Astrocyte (in vitro differentiated cells and primary cell): Measurements from ENCODE around the gene CCDC174. TPM values are rescaled to one million over a fixed set of nuclear protein-coding genes. Genes with fewer than 3 reads are reported as not detected.
A peak's percentile ranks its signal among the peaks of the same experiment; 100 is the strongest.

ENCODE experiments used
- DNase-seq: peaks from one replicate; pipeline ENCODE4 v3.0.0-alpha.2; 2010; ENCODE audit warnings: low read depth
- FAIRE-seq: peaks from 2 replicates; lab custom pipeline; 2011; peaks lifted over from hg19 to GRCh38; lab: Jason Lieb, UNC
- H2AFZ ChIP-seq: 2 replicates; pipeline ENCODE4 v1.6.0; 2012; ENCODE audit warnings: low read depth, low read length, inconsistent platforms
- H3K27ac ChIP-seq: 2 replicates; pipeline ENCODE4 v1.5.1; 2011; ENCODE audit warnings: low read depth, low read length, inconsistent platforms
- H3K27me3 ChIP-seq: 2 replicates; pipeline ENCODE4 v1.6.0; 2011; ENCODE audit warnings: low read length, inconsistent platforms; ENCODE audit not compliant: insufficient read depth
- H3K36me3 ChIP-seq: 2 replicates; pipeline ENCODE4 v1.5.1; 2011; ENCODE audit warnings: low read length, inconsistent platforms; ENCODE audit not compliant: insufficient read depth
- H3K4me1 ChIP-seq: 2 replicates; pipeline ENCODE4 v1.5.1; 2011; ENCODE audit warnings: low read length, inconsistent platforms; ENCODE audit not compliant: insufficient read depth
- H3K4me2 ChIP-seq: 2 replicates; pipeline ENCODE4 v1.6.0; 2012; ENCODE audit warnings: low read length, inconsistent platforms
- H3K4me3 ChIP-seq: 2 replicates; pipeline ENCODE4 v1.5.1; 2011; ENCODE audit warnings: low read depth, mild to moderate bottlenecking, low read length, inconsistent platforms; ENCODE audit not compliant: insufficient read depth
- H3K79me2 ChIP-seq: 2 replicates; pipeline ENCODE4 v1.6.0; 2012; ENCODE audit warnings: mild to moderate bottlenecking, low read length, inconsistent platforms; ENCODE audit not compliant: insufficient read depth
- H3K9ac ChIP-seq: 2 replicates; pipeline ENCODE4 v1.6.0; 2012; ENCODE audit warnings: mild to moderate bottlenecking, low read length, inconsistent platforms
- H3K9me3 ChIP-seq: 2 replicates; pipeline ENCODE4 v1.5.1; 2012; ENCODE audit warnings: low read depth, mild to moderate bottlenecking, low read length, inconsistent platforms; ENCODE audit not compliant: insufficient read depth
- H4K20me1 ChIP-seq: 2 replicates; pipeline ENCODE4 v1.6.0; 2012; ENCODE audit warnings: low read length, inconsistent platforms; ENCODE audit not compliant: insufficient read depth
- H3K27ac Mint-ChIP-seq: one replicate; pipeline ENCODE4 v1.8.0; 2021; ENCODE audit warnings: mild to moderate bottlenecking, mixed read lengths; ENCODE audit not compliant: unreplicated experiment
- H3K27me3 Mint-ChIP-seq: one replicate; pipeline ENCODE4 v1.8.0; 2021; ENCODE audit warnings: low read depth, mixed read lengths; ENCODE audit not compliant: unreplicated experiment
- H3K36me3 Mint-ChIP-seq: one replicate; pipeline ENCODE4 v1.8.0; 2021; ENCODE audit warnings: low read depth, mixed read lengths; ENCODE audit not compliant: unreplicated experiment
- H3K4me1 Mint-ChIP-seq: one replicate; pipeline ENCODE4 v1.8.0; 2021; ENCODE audit warnings: low read depth, mixed read lengths; ENCODE audit not compliant: unreplicated experiment
- H3K4me3 Mint-ChIP-seq: one replicate; pipeline ENCODE4 v1.8.0; 2021; ENCODE audit warnings: mild to moderate bottlenecking, moderate library complexity, mixed read lengths; ENCODE audit not compliant: unreplicated experiment
- H3K9me3 Mint-ChIP-seq: one replicate; pipeline ENCODE4 v1.8.0; 2021; ENCODE audit warnings: mild to moderate bottlenecking, mixed read lengths; ENCODE audit not compliant: unreplicated experiment
- CTCF ChIP-seq: IDR thresholded peaks from 2 replicates; pipeline ENCODE4 v1.5.1; 2011; ENCODE audit warnings: low read depth, mild to moderate bottlenecking, inconsistent platforms, low read length, moderate library complexity; ENCODE audit not compliant: insufficient read depth
- EZH2 ChIP-seq: IDR thresholded peaks from 2 replicates; pipeline ENCODE4 v1.6.1; 2012; ENCODE audit warnings: mild to moderate bottlenecking, low read length, inconsistent platforms; ENCODE audit not compliant: insufficient read depth
- total RNA-seq: library from RNA; stranded (reverse); gene quantifications from 2 replicates; pipeline ENCODE4 v1.2.1, GENCODE V29; 2021

Gene CCDC174
- total RNA-seq, 1 donor from 2014 or later = 17.4 TPM

GRCh38 chr3:14703791-14704190, 52.2 kb downstream of the CCDC174 start:
- no peak overlapping the region for H3K4me3 Mint-ChIP-seq

GRCh38 chr3:14706096-14706495, 54.5 kb downstream of the CCDC174 start:
- FAIRE-seq (no peak), DNase-seq (no peak)
- Histone ChIP-seq H4K20me1 (no peaks in the 10 kb centered on the region), H3K27ac (no peak overlapping the region), H3K9ac (no peak overlapping the region), H3K9me3 (no peaks in the 10 kb centered on the region), H2AFZ (no peak overlapping the region), H3K27me3 (no peaks in the 10 kb centered on the region), H3K4me3 (no peak overlapping the region), H3K4me2 (no peak overlapping the region), H3K4me1 (no peaks in the 10 kb centered on the region), H3K36me3 (no peaks in the 10 kb centered on the region), H3K79me2 (no peaks in the 10 kb centered on the region)
- no peak overlapping the region for H3K27ac Mint-ChIP-seq
- H3K4me3 Mint-ChIP-seq = no peak overlapping the region
- H3K27me3 Mint-ChIP-seq = peaks cover 27% of the 10 kb centered on the region
- peaks cover 14% of the 10 kb centered on the region for H3K36me3 Mint-ChIP-seq
- peaks cover 5% of the 10 kb centered on the region for H3K9me3 Mint-ChIP-seq
- no peaks in the 10 kb centered on the region for H3K4me1 Mint-ChIP-seq
- no peak for TF ChIP-seq EZH2
- no peak for TF ChIP-seq CTCF

More at GRCh38 chr3:14703791-14704190, 52.2 kb downstream of the CCDC174 start:
- no peak overlapping the region for H3K4me2 ChIP-seq
- H4K20me1 ChIP-seq = no peaks in the 10 kb centered on the region
- no peak overlapping the region for H3K27ac ChIP-seq
- no peak overlapping the region for H3K4me3 ChIP-seq
- no peaks in the 10 kb centered on the region for H3K79me2 ChIP-seq
- no peaks in the 10 kb centered on the region for H3K27me3 ChIP-seq
- peaks cover 16% of the 10 kb centered on the region for H3K36me3 Mint-ChIP-seq
- H3K36me3 ChIP-seq = no peaks in the 10 kb centered on the region
- TF ChIP-seq EZH2 (no peak), CTCF (no peak)
- FAIRE-seq (no peak), DNase-seq (no peak)
- H3K27ac Mint-ChIP-seq = no peak overlapping the region
- H3K4me1 Mint-ChIP-seq = no peaks in the 10 kb centered on the region
- H3K9me3 Mint-ChIP-seq = peaks cover 5% of the 10 kb centered on the region
- H3K9ac ChIP-seq = no peak overlapping the region
- no peaks in the 10 kb centered on the region for H3K4me1 ChIP-seq
- H2AFZ ChIP-seq = no peak overlapping the region
- peaks cover 31% of the 10 kb centered on the region for H3K27me3 Mint-ChIP-seq
- no peaks in the 10 kb centered on the region for H3K9me3 ChIP-seq

GRCh38 chr3:14716591-14716990, 65.0 kb downstream of the CCDC174 start:
- Histone ChIP-seq H3K4me3 (no peak overlapping the region), H4K20me1 (no peaks in the 10 kb centered on the region), H3K36me3 (no peaks in the 10 kb centered on the region), H2AFZ (no peak overlapping the region), H3K27ac (no peak overlapping the region), H3K27me3 (no peaks in the 10 kb centered on the region), H3K4me1 (no peaks in the 10 kb centered on the region), H3K9me3 (no peaks in the 10 kb centered on the region), H3K79me2 (no peaks in the 10 kb centered on the region), H3K4me2 (no peak overlapping the region), H3K9ac (no peak overlapping the region)
- no peaks in the 10 kb centered on the region for H3K9me3 Mint-ChIP-seq
- H3K4me1 Mint-ChIP-seq = peaks cover 16% of the 10 kb centered on the region
- DNase-seq = peak; percentile 22
- TF ChIP-seq CTCF (no peak), EZH2 (no peak)
- H3K27me3 Mint-ChIP-seq = peaks cover 4% of the 10 kb centered on the region
- no peak overlapping the region for H3K4me3 Mint-ChIP-seq
- FAIRE-seq = no peak
- no peak overlapping the region for H3K27ac Mint-ChIP-seq
- H3K36me3 Mint-ChIP-seq = peaks cover 4% of the 10 kb centered on the region
